ENCODE measurements around the gene OTOP2.
"Not testable (repeated sequence)": the region's sequence is repeated elsewhere in the genome, so short reads cannot be mapped to it uniquely, and the experiment has no call there.

OTOP2 gene

DNA sequence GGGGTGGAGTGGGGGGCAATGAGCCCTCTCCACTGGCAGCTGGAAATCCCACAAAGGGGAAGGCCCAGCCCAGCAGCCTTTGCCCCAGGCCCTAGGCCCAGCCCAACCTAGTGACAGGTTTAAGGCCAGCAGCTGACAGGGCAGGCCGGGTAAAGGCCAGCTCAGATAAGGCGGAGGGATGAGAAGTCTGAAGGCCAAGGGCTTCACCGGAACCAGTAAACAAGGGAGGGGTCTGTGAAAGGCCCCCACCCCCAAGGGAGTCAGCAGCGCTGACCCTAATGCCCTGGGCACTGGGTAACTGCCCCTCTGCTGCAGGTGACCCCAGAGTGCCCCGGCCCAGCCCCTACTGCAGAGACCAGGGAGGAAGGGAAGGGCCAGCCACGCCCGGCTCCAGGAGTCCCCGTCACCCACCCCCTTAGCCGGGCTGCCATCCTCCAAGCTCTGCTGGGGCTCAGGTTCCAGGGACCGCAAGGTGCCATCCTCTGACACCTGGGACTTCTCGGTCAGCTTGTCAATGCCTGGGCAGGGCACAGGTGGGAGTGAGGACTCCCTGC lies 29.1 kb downstream of the OTOP2 start:
- no peak for DNase-seq

DNA sequence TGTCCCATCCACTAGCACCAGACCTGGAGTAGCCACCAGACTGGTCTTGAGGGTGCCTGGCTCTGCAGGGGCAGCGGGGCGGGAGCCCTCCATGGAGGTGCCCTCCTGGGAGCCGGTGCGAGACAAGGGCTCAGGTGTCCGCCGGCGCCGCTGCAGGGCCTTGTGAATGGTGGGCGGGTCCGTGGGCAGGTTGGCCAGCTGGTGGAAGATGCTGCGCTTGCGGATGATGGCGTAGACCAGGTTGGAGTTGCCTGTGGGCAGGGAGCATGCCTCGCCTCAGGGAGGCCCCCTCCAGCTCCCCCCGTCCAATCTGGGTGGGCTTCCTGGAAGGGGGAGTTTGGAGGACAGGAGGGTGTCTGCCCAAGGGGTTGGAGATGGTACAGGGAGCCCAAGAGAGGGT lies 30.0 kb downstream of the OTOP2 start:
- no peak for DNase-seq

DNA sequence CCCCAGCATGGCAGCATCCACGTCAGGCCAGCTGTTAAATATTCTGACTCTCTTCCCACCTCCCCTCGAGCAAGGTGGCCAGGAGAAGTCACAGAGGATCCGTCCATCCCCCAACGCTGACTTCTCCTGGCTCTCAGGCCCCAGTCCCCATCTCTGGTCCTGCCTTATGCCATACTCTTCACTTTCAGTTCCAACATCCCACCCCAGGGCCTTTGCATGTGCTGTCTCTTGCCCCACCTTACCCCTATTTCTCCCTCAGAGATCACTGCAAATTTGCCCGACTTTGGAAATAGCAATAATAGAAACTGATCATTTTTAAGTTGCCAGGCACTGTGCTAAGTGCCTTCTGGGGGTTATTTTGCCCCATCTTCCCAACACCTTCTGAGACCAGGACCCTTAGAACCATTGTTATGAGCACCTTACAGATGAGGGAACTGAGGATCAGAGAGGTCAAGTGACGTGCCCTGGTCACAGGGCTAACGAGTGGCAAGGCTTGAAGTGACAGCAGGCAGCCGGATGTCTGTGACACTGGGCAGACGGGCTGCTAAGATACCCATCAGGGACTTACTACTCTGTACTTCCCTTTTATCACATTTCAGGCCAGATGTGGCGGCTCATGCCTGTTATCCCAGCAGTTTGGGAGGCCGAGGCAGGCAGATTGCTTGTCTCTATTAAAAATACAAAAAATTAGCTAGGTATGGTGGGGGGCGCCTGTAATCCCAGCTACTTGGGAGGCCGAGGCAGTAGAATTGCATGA lies 30.8 kb downstream of the OTOP2 start:
- no peak for DNase-seq

DNA sequence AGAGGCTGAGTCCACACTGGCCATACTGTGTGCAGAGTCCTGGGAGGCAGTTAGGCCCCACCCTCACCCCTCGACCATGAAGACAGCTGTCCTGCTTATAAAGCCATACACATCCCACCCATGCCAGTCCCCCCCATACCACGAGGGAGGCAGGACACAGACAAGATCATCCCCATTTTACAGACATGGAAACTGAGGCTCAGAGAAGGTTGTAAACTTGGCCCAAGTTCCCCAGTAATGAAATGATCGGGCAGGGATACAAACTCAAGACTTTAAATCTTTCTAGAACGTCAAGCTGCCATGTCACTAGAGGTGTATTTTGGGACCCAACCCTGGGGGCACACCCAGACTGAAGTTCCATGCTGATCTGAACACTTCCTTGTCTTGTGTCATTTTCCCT lies 32.0 kb downstream of the OTOP2 start:
- no peak for DNase-seq

DNA sequence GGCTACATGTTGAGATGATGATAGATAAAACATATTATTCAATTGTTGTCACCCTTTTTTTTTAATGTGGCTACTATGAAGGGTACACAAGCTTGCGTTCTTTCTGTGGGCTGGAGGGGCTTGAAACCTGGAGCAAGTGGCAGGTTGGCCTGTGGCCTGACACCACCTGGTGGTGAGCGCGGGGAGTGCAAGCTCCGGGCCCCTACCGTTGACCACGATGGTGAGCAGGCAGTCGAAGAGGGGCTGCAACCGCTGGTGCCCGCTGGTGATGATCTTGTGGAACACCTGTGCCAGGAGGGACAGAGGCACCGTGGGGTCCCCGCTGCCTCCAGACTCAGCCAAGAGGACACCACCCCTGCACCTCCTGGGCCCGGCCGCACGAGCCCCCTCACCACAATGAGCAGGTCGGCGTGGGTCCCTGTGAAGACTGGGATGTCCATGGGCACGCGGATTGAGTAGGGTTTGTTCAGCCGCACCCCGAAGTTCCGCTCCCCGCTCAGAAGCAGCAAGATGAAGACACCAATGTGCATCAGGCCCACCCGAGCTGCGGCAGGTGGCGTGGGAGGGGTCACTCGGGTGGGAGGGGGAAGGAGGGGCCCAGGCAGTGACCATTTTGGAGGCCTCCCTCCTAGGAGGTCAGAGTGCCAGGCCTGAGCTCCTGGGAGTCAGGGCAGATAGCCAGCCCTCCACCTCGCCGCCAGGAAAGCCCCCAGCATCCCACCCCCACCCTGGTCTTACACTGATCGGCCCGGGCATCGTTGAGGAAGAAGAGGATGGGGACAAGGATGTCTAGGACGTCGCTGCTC lies 34.1 kb downstream of the OTOP2 start:
- peak; percentile 61 to 63 for DNase-seq

DNA sequence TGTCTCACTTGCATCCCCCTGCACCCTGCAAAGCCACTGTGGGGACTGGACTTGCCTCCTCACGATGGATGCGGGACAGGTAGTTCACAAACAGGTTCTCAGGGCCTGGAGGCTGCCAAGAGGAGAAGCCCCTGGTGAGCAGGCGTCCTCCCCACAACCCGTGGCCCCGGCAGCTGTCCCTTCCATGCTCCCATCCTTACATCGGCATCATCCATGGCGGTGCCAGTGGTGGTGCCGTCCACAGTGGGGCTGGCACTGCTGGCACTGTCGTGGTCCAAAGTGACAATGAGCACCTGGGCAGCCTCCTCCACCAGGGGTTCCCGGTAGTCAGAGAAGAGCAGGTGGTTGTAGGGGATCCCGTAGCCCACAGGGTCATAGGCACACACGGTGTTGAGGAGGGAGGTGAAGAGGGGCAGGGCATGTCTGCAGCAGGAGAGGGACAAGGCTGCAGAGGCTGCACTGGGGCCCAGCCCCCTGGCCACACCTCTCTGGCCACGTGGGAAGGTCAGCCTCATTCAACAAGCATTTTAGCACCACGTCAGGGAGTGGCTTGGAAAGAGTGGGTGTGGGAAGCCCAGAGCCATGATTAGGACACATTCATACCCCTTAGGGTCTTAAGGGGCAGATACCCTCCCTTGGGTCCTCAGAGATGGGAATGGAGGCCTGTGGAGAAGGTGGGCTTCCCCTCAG lies 35.9 kb downstream of the OTOP2 start:
- no peak for DNase-seq

DNA sequence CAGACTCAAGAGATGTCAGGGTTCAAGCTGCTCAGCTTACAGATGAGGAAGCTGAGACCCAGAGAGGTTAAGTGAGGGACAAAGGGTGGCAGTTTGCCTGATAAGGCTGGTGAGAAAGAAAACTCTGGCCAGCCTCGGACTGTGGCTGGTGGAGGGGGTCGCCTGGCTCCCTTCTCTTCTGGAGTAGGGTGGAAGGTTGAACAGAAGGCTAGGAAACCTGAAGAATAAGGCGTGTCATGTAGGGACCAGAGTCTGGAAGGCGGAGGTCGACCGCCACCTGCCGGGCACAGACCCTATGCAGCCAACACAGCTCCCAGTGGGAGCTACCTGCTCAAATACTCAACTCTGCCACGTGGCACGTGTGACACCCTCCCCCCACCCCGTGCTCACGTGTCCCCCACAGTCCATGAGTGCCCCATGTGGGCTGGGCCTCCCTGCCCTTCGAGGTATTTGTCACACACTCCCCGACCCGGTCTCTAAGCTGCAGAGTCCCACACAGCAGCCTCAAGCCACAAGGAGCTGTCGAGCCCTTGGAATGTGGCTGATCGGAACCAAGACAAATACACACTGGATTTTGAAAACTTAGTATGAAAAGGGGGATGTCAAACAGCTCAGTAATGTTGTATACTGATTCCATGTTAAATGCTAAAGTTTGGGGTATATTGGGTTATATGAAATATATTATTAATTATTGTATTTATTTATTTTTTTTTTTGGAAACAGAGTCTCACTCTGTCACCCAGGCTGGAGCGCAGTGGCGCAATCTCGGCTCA lies 36.7 kb downstream of the OTOP2 start:
- peak in 1 of 2 experiments; percentile 19 for DNase-seq

DNA sequence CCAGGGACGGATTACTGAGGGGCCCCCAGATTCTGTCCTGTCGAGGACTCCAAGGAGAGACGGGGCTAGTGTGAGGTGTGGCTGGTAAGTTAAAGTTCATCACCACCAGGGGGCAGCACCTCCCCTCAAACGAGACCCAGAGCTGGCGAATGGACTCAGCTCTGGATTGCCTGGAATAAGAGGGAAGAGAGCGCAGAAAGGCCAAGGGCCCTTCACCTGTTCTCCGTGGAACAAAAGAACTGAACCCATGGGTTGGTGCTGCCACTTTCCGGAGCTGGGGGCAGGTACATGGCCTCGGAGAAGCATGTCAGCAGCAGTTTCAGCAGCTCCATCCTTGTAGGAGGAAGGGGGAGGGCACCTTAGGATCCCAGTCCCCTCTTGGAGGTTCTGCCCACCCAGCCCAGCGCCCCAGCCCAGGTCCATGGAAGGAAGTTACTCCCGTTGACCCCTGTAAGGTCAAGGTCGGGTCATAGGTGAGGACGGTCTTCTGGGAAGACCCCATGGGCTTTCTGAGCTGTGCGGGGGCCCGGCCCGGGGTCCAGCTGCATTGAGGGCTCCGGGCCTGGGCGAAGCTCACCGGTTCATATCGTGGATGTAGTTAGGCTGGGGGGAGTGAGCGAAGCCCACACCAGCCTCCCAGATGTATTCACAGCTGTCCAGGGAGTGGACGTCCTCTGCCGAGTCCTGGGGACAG lies 37.7 kb downstream of the OTOP2 start:
- DNase-seq: peak; percentile 85 to 93

DNA sequence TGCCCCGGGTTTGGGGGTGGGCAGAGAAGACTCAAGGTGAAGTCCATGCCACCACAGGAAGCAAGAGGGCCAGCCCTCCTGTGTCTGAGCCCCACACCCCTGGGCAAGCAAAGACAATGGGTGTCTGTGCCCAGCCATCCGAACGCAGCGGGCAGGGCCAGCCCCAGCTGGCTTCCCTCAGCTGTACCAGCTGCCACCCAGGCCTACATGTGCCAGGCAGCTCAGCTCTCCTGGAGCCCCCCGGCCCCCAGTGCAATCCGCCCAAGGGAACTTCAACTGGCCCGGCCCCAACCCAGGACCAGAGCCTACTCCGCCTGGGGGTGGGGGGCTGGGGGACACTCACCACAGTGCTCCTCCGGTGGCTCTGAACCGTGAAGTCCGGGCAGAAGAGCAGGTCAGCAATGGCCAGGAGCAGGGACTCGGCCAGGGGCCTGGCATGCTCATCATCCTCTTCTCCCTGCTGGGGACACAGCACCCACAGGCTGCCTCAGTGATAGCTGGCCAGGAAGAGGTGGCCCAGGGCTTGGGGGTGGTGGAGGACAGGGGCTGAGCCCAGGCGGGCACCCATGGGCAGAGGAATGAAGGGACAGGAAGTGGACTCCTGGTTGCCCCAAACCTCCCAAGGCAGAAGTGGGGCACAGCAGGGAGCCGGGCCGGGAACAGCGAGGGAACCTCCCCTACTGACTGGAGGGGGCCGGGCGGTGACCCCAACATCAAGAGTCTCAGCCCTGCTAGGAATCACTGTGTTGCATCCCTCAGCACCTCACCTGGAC lies 38.7 kb downstream of the OTOP2 start:
- no peak for DNase-seq

DNA sequence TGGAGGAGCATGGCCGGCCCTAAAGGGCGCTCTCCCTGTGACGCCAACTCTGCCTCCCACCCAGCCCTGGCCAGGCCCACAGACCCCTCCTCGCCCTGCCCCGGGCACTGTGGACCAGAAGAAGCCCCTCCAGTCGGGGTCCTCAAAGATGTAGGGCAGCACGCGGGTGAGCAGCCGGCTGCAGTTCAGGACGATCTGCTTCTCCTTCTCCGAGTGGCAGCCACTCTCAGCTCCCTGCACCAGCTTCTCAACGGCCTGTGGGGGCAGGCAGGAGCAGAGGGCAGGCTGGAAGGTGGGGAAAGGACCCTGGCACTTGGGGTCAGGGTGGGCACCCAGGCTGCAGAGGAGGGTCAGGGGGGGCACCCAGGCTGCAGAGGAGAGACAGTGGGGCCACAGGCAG lies 39.6 kb downstream of the OTOP2 start:
- DNase-seq: no peak

DNA sequence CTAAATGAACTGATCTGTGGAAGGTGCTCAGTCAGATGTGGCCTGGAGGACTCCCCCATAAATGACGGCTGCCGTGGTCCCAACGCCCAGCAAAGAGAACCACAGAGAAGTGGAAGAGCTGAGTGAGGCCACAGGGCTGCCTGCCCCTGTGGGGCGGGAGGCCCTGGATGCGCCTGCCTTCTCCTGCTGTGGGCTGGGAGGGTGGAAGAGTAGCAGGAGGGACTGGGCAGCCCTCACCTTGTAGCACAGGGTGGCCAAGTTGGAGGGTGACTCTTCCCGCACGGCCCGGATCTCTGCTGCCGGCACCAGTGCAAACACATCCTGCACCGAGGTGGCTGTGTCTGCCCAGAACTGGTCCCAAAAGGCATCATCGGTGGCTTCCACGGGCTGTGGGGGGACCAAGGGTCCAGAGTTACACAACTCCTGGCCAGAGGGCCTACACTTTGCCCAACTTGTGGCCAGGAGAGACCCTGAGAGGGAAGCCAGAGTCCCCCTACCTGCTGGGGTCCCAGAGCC lies 40.2 kb downstream of the OTOP2 start:
- DNase-seq: no peak

DNA sequence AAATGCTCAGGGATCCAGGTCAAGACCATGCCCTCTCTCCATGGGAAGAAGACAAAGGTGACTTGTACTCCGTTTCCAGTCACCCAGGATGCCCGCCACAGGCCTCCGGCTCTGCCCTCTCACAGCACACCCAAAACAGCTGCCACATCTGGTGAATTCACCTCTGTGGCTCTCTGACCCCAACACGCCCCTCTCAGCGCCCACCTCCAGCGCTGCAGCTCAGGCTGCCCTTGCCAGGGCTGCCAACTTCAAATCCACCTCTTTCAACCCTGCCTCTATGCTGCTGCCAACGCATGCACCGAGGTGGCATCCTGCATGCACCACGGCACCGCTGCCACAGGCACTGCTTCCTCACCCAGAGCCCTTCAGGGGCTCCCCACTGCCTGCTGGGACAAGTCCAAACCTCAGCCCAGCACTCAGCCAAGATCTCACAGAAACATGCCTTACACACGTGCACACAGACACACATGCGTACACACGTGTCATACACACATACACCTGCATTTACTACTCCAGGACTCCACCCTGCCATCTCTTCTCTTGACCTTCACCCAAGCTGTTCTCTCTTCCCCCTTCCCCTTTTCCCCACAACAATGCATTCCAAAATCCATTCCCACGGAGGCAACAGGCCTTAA lies 41.0 kb downstream of the OTOP2 start:
- DNase-seq: no peak

DNA sequence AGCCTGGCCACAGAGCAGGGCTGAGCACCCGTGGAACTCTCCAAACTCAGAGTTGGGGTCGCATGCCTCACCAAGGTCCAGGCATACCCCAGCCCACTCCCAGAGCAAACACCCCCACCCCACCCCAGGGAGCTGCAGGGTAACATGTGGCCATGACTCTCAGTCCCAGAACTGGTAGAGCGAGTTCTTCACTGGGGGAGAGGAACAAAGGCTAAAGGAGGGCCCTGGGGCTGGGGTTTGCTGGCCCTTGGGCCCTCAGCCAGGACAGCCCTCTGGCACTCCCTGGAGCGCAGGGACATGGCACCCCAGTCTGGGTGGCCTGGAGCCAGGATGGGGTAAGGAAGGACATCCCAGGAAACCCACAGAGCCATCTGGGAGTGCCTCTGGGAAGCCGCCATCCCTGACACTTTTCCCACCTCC lies 44.3 kb downstream of the OTOP2 start:
- DNase-seq: no peak

DNA sequence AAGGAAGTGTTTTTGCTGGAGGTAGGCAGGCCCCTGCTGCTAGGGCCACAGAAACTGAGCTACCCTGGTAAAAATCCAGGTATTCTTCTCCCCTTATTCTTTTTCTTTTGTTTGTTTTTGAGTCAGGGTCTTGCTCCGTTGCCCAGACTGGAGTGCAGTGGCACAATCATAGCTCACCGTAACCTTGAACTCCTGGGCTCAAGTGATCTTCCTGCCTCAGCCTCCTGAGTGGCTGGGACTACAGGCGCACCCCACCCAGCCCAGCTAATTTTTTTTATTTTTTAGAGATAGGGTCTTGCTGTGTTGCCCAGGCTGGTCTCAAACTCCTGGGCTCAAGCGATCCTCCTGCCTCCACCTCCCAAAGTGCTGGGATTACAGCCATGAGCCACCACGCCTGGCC lies 45.4 kb downstream of the OTOP2 start:
- DNase-seq: not testable (repeated sequence)

DNA sequence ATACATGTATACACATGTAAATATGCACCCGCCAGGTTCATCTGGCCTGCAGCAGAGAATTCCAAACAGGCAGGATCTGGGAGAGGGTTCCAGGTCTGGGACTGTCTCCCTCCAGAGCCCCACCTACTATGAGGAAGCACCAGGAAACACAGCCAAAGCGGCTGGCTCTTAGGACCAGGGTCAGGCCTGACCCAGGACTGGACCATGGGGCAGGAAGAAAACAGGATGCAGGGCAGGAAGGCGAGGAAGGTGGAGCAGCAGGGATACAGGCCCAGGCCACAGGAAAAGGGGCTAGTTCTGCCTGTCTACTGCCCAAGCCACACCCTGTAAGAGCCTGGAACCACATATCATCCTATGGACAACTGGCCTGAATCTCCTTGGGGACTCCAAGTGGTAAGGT lies 46.3 kb downstream of the OTOP2 start:
- DNase-seq: no peak

DNA sequence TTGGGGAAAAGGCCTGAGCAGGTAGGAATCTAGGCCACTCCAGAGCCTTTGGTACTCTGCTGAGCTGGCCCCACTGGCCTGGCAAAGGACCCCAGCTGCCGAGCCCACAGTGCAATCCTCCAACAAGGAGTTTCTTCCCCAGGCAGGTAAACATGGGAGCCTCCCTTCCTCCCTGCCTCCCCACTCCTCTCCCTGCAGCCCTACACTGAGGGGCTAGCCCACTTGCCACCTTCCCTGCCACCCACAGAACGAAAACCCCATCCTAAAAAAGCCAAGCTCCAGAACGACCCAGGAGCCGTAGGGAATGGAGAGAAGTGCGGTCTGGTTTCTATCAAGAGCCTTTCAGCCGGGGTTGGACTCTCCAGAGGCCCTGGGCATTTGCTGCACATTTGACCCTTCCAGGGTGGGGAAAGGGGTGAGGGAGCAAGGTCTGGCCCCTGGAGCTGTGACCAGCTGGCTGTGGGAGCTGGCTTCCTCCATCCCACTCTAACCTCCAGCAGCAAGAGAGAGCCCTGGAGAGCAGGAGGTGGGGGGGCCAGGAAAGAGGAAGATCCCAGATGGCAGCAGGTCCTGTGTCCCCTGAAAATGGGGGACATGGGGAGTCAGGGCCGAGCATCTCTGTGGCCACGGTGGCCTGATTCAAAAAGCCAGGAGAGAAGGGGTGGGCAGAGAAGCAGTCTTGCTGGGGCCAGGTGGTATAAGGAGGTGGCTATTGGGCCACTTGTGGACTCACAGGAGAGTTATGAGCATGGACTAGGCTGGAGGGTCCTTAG lies 47.2 kb downstream of the OTOP2 start:
- DNase-seq: no peak

DNA sequence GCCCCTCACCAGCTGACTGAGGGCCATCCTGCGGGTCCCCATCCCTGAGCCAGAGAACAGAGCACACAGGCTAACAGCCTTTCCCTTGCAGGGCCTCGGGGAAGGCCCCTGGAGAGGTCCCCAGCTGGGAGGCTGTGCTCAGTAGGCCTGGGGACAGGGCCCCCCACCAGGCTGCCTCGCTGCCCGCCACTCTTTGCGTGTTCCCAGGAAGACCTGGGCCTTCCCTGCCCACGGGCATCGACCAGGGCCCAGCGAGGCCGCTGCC lies 47.7 kb downstream of the OTOP2 start:
- DNase-seq: no peak

DNA sequence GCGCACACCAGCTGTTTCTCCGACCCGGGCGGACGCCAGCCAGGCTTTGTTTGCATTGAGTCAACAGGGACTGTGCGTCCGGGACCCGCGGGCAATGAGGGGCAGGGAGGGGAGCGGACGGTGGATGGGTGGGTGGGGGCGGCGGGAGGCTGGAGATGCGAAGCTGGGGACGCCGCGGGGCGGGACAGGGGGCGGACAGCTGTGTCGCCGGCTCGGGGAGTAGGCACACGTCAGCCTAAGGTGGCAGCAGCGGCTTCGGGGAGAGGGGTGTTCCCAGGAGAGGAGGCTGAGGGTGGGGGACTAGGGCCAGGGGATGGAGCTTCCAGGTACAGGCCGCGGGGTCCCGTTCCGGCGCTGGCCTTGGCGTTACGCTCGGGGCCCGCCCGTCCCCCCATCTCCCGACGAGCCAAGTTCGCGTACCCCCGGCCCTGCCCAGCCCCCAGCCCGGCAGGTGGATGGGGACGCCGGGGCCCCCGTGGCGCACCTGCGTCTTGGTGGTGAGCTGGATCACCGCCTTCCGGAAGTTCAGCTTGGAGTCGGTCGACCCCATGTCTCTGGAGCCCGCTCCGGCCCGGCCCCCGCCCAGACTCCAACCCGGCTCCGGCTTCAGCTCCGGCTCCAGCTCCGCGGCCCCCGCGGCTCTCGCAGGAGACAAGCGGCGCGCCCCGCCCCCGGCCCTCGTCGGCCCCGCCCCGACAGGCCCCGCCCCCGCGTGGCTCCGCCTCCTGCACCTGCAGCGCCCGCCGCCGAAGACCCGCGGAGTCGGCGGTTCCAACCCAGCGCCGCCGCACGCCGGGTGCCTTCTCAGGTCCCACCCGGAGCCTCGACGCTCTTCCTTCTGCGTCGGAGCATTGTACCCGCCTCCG lies 48.3 kb downstream of the OTOP2 start, which contains the start of gene HID1:
TSS of gene HID1 (minus strand) at position 653 of the 866 bp plus-strand sequence. CDS start at position 550, 103 bp downstream.
- DNase-seq: peak; percentile 75 to 82

DNA sequence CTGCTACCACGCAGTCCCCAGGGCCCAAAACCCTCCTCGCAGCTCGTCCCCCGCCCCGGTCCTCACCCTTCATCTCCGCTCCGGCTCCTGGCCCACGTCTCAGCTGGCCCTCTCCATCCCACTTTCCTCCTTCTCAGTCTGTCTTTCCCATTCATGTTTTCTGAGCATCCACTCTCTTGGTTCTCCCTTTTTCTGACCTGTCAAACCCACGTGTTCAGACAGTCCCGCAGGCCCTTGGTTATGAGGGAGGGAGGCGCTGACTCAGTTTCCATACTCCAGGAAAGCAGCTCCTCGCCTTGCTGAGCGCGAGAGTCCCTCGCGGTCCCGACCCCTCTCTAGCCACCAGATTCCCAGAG lies 48.9 kb downstream of the OTOP2 start:
- DNase-seq: no peak
